Stimulated activated CD4-positive, alpha-beta T cell treated with anti-CD3 and anti-CD28 coated beads, Interleukin-1b, Interleukin-23, amount 100 ng/mL, for 24 hours (primary cell): ENCODE data around the gene LCA5L.
"Not testable (repeated sequence)": the region's sequence is repeated elsewhere in the genome, so short reads cannot be mapped to it uniquely, and the experiment has no call there.

Source experiments
- DNase-seq, 4 experiments: peaks; one replicate each; pipeline ENCODE4 v3.0.0-alpha.2; 2020; ENCODE audit warnings: low read depth in 4 of 4, low spot score in 1 of 4

Gene LCA5L

GRCh38 chr21:39452207-39452969, 6.8 kb upstream of the LCA5L start:
- no peak for DNase-seq

GRCh38 chr21:39451332-39452206, 6.0 kb upstream of the LCA5L start, which contains the start of gene SH3BGR:
Gene SH3BGR (plus strand): TSS chr21:39451970. CDS start chr21:39452097, 127 bp downstream.
- no peak for DNase-seq

- no peak for DNase-seq
Observed at GRCh38 chr21:39447264-39447663, 1.7 kb upstream of the LCA5L start.

DNA sequence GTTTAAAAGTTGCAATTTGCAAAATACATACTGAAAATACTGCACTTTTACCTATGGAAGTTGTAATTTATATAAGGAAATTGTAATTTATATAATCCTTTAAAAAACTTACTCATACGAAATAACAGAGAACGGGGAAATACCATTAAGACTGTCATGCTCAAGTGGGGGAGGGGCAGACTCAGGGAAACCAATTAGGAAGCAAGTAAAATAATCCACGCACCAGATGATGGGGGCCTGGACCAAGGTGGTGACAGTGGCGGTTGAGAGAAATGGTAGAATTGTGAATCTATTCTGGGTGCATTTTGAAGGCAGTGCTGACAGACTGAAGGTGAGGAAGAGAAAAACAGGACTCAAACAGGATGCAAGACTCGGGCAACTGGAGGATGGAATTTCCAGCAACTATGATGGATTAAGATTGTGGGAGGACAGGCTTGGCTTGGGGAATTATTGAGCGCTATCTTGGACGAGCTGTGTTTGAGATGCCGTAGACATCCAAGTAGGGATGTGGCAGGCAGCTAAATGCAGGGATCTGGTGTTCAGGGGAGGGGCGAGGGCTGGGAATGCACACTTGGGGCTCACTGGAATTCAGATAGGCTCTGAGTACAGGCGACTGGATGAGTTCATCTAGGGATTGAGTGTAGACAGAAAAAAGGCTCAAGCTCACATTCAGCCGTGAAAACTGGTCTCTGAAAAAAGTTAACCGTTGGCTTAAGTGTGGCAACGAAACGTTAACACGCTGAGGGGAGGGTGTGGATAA, 977 bp downstream of the LCA5L start:
- no peak for DNase-seq

DNA sequence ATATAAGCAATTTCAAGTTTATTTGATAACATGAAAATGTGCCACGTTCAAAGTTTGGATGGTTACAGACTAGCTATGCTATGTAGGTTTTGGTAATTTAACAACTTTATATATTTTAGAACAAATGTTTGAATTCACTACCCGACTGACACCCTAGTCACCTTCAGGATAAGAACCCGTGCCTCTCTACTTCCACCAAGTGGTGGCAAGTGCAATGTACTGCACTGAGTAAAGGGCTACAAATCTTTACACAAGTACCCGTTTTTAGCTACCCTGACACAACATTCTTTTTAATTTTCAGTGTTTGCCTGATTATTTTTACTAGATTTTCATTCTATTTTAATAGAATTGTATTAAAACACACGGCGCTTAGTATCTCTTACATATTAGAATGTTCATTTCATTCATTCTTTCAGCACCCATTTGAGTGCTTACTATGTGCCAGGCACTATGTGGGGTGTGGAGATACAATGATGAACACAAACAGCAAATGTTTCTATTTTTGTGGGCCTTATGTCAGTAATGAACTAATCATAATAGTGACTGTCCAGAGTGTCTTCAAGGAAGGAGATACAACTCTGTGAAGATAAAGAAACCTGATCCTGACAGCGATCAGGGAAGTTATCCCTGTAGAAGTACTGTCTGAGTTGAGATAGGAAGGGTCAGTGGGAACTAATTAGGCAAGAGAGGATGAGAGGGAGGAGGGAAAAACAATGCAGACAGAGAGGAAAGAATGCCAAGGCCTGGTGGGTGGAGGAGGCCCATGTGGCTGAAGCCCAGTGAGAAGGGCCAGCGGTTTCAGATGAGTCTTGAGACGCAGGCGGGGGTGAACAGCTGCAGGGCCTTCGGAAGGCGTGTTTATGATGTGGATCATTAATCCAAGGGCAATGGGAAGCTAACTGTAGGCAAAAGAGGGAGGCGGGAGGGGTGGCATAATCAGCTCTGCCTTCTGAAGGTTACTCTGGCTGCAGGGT, 3.8 kb downstream of the LCA5L start:
- DNase-seq, result no peak

DNA sequence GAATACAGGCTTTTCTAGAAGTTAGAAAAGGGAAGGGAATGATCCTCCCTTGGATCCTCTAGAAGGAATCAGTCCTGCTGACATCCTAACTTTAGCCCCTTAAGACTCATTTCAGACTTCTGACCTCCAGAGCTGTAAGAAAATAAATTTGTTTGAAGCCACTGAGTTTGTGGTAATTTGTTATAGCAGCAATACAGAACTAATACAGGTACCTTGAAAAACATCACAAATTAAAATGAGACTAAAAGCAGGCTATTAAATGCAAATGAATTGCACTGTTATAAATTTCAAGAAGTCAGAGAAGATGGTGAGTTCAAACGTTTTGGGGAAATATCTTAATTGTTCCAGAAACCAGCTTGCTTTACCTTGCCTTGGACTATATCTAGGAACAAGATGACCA, 6.3 kb downstream of the LCA5L start:
- no peak for DNase-seq

DNA sequence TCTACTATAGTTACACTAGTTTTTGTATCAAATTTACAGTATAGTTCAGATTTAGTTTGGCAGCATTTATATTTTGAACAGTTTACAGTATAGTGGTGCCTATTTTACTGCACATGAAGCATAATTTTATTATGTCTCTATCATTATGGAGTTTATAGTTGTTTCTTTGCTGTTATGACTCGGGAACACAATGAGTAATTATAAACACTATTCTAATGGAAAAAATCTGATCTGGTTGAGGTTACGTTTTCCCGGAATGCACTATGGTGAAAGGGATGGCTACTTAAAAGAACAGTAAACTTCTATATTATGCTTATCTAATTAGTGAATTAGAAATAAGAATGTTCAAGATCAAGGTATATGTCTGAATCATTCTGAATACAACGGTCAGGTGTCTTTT, 10.6 kb downstream of the LCA5L start:
- no peak for DNase-seq

DNA sequence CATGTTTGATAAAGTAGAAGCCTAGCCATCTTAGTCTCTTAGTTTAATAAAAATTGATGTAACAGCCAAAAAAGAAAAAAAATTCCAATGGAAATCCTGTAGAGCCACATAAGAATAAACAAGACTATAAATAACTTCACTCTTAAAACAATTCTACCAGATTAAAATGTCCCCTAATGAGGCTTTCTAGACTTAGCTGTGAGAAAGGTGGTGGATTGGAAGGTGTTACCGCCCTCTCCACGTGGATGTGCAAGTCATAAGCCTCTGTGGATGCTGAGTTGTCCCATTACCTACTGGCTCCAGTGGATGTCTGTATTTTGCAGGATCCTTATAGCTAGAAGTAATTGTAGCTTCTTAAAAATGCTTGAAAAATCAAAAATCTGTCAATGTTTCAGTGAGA, 14.6 kb downstream of the LCA5L start:
- no peak for DNase-seq

GRCh38 chr21:39430457-39430856, 15.1 kb downstream of the LCA5L start:
- DNase-seq, result no peak

- no peak for DNase-seq
Observed at GRCh38 chr21:39430016-39430415, 15.6 kb downstream of the LCA5L start.

GRCh38 chr21:39429445-39429844, 16.1 kb downstream of the LCA5L start:
- DNase-seq, result no peak

GRCh38 chr21:39422527-39423241, 22.9 kb downstream of the LCA5L start:
- no peak for DNase-seq

DNA sequence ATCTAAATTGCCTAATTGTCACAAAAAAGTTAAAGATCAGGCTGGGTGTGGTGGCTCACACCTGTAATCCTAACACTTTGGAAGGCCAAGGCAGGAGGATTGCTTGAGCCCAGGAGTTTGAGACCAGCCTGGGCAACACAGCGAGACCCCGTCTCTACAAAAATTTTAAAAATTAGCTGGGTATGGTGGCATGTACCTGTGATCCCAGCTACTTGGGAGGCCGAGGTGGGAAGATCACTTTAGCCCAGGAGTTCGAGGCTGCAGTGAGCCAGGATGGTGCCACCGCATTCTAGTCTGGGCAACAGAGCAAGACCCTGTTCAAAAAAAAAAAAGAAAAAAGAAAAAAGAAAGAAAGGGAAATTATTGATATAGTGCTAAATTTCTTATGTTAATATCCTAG, 26.4 kb downstream of the LCA5L start:
- DNase-seq, result not testable (repeated sequence)

DNA sequence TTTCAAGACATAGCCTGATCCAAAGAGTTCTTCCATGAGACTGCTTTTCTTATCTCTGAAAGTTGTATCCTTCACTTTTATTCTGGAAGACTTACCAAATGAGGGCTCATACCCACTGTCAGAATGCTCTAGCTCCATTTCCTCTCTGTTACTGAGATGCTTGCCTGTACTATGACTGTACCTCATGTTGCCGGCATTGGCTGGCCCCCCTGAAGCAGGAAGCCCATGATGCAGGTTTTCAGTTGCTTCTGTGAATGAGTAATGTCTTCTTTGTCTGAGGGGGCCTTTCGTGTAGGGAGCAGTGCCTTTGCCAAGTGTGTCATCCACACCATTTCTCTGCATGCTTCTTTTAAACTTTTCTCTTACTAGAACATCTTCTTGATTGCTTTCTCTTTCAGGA, 39.5 kb downstream of the LCA5L start:
- DNase-seq, result no peak

GRCh38 chr21:39400173-39400572, 45.4 kb downstream of the LCA5L start:
- no peak for DNase-seq

- DNase-seq, result no peak
Observed at GRCh38 chr21:39397646-39398385, 47.8 kb downstream of the LCA5L start.

DNA sequence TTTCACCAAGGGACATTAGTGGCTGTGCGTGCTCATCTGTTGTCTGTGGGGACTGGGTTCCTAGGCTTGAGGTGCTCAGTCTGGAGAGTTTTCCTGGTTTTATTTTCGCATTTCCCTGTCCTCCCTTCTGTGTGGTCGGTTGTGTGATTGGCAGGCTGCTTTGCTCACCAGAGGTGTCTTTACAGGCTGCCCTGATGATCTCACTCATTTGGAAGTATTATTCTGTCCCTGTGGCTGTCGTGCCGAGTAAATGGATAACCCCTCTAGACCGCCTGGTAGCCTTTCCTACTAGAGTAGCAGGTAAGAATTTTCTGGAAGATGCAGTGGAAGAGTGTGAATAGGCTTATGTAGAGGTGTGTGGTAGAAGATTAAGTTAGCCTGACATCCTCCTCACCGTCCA, 52.6 kb downstream of the LCA5L start:
- no peak for DNase-seq

DNA sequence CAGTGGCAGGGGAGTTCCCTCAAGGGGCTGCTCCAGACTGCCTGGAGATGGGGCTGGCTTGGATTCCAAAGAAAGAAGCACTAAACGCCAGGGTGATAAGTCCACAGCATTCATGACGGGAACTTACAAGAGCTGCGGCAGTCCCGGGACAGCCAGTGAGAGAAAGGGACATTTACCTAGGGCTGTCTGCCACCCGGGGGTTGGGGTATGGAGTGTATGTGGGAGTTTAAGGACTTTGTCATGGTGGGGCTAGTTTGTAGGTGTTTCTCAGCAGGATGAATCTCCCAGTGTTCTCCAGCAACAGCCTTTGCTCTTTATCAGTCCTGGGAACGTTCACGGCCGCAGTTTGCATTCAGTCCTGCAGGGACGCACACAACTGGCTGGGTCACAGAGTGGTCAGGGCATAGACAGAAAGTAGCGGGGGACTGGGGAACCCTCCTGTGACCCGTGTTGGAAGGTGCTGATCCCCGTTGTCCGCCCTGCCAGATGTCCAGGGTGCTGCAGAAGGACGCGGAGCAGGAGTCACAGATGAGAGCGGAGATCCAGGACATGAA, 55.3 kb downstream of the LCA5L start:
- DNase-seq, result no peak

DNA sequence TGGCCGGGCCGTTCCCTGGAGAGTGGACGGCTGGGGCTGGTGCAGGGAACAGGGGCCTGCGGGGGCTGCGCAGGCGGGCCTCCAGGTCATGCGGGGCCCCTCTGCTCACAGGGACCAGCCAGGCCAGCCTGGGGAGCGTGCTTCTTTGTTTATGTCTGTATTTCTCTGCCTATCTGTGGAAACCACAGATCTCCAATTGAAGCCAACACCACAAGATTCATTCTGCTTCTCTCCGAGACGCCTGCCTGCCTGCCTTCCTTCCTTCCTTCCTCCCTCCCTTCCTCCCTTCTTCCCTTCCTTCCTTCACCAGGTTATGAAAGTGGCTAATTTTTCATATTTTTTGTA, 56.8 kb downstream of the LCA5L start:
- DNase-seq, result no peak
